Naive thymus-derived CD4-positive, alpha-beta T cell (primary cell): ENCODE measurements around the gene TXNDC9. TPM values are rescaled to one million over a fixed set of nuclear protein-coding genes. Genes with fewer than 3 reads are reported as not detected.
"Not testable (repeated sequence)": the region's sequence is repeated elsewhere in the genome, so short reads cannot be mapped to it uniquely, and the experiment has no call there.

Experiments used
- ATAC-seq: fragments of 150-1000 bp; cut with Tn5 transposase; 2 replicates; pipeline ENCODE4 v1.10.0; 2021; ENCODE audit warnings: mild to moderate bottlenecking, moderate library complexity
- CTCF ChIA-PET: fragments of 350-600 bp; sonication (Branson Sonifier 250); formaldehyde crosslinking; loops from one replicate; lab custom pipeline; 2021; ENCODE audit warnings: antibody characterized with exemption; lab: Charles Lee
- POLR2A ChIA-PET: fragments of 350-600 bp; sonication (Branson Sonifier 250); formaldehyde crosslinking; loops from one replicate; lab custom pipeline; 2021; ENCODE audit warnings: antibody characterized with exemption, inconsistent platforms; lab: Charles Lee
- DNase-seq, 9 donors: peaks; one replicate each; pipeline versions ENCODE4 v3.0.0 to v3.0.0-alpha.2; 2020 to 2022; ENCODE audit warnings: mixed read lengths in 1 of 9
- H3K27ac ChIP-seq: one replicate; pipeline ENCODE4 v1.7.0; 2013; ENCODE audit warnings: mild to moderate bottlenecking, low read depth, low read length, moderate library complexity
- H3K27me3 ChIP-seq, 2 donors: one replicate each; pipeline ENCODE4 v1.7.0; 2013; ENCODE audit warnings: low read length in 2 of 2, mild to moderate bottlenecking in 2 of 2, moderate library complexity in 2 of 2; ENCODE audit not compliant: control insufficient read depth in 2 of 2, insufficient read depth in 2 of 2
- H3K36me3 ChIP-seq, 3 experiments: 1 replicate in 2 of 3; 2 replicates in 1 of 3; pipeline ENCODE4 v1.7.0; 2013; ENCODE audit warnings: low read length in 3 of 3, mild to moderate bottlenecking in 3 of 3, moderate library complexity in 1 of 3; ENCODE audit not compliant: insufficient read depth in 3 of 3, control insufficient read depth in 2 of 3
- H3K4me1 ChIP-seq, 2 donors: one replicate each; pipeline ENCODE4 v1.7.0; 2013; ENCODE audit warnings: low read length in 2 of 2, mild to moderate bottlenecking in 2 of 2, moderate library complexity in 1 of 2; ENCODE audit not compliant: control insufficient read depth in 2 of 2, insufficient read depth in 2 of 2
- H3K4me3 ChIP-seq: 2 replicates; pipeline ENCODE4 v1.7.0; 2013; ENCODE audit warnings: mild to moderate bottlenecking, low read length
- H3K9me3 ChIP-seq, 3 experiments: 1 replicate in 2 of 3; 2 replicates in 1 of 3; pipeline ENCODE4 v1.7.0; 2013; ENCODE audit warnings: low read length in 3 of 3; ENCODE audit not compliant: control insufficient read depth in 2 of 3
- H3K27ac Mint-ChIP-seq, 9 donors: one replicate each; pipeline ENCODE4 v1.8.0; 2020 to 2022; ENCODE audit warnings: mixed read lengths in 9 of 9, mild to moderate bottlenecking in 8 of 9, moderate library complexity in 5 of 9, inconsistent platforms in 2 of 9
- H3K27me3 Mint-ChIP-seq, 5 donors: one replicate each; pipeline ENCODE4 v1.8.0; 2021 to 2022; ENCODE audit warnings: mixed read lengths in 5 of 5, mild to moderate bottlenecking in 1 of 5
- H3K36me3 Mint-ChIP-seq, 5 donors: one replicate each; pipeline ENCODE4 v1.8.0; 2020 to 2022; ENCODE audit warnings: mixed read lengths in 5 of 5, mild to moderate bottlenecking in 3 of 5, inconsistent platforms in 1 of 5
- H3K4me1 Mint-ChIP-seq, 7 donors: one replicate each; pipeline ENCODE4 v1.8.0; 2020 to 2022; ENCODE audit warnings: mixed read lengths in 7 of 7, mild to moderate bottlenecking in 3 of 7, inconsistent platforms in 1 of 7
- H3K4me3 Mint-ChIP-seq, 10 donors: one replicate each; pipeline ENCODE4 v1.8.0; 2020 to 2022; ENCODE audit warnings: mild to moderate bottlenecking in 10 of 10, mixed read lengths in 10 of 10, moderate library complexity in 6 of 10, inconsistent platforms in 2 of 10
- H3K9me3 Mint-ChIP-seq, 11 donors: one replicate each; pipeline ENCODE4 v1.8.0; 2020 to 2022; ENCODE audit warnings: mixed read lengths in 11 of 11, mild to moderate bottlenecking in 4 of 11, inconsistent platforms in 1 of 11, moderate library complexity in 1 of 11
- intact Hi-C, 2 donors: fragments of 100-400 bp; cut with micrococcal nuclease; formaldehyde crosslinking; loops; one replicate each; pipeline ENCODE4 v1.15.1; 2023
- polyA plus RNA-seq, 2 donors: library from polyadenylated mRNA; unstranded; fragments of 300-500 nt; fragmentation: Illumina TruSeq; gene quantifications; one replicate each; pipeline ENCODE4 v1.2.3, GENCODE V29; 2021
- total RNA-seq, 6 experiments: library from RNA in 5 of 6; stranded (reverse) in 5 of 6; gene quantifications; 1 replicate in 5 of 6; 2 replicates in 1 of 6; pipeline ENCODE4 v1.2.3 and lab custom pipeline; 2021 to 2026

The TXNDC9 gene
- total and polyA plus RNA-seq, 7 experiments from 2014 or later: 7.8 to 49.3 (median 29.0) TPM

- no peaks in the 10 kb centered on the region for H3K9me3 ChIP-seq
- Mint-ChIP-seq H3K27ac (no peak overlapping the region), H3K9me3 (no peaks in the 10 kb centered on the region), H3K4me1 (peaks cover 32 to 84% (median 74%) of the 10 kb centered on the region in 7 donors), H3K36me3 (peaks cover 0 to 13% (median 1%) of the 10 kb centered on the region in 5 donors), H3K4me3 (peak overlapping the region in 5 of 10 donors; percentile 4 to 27 (median 18)), H3K27me3 (no peaks in the 10 kb centered on the region)
- POLR2A ChIA-PET: no interaction called here
- intact Hi-C loops: no loop called here
- ATAC-seq (no peak), DNase-seq (no peak)
- no peaks in the 10 kb centered on the region for H3K36me3 ChIP-seq
- CTCF ChIA-PET: no interaction called here
- H3K27me3 ChIP-seq: no peaks in the 10 kb centered on the region
- H3K4me1 ChIP-seq: peaks cover 4 to 11% of the 10 kb centered on the region in 2 donors
- H3K27ac ChIP-seq: no peak overlapping the region
- H3K4me3 ChIP-seq: no peak overlapping the region
Measured at GRCh38 chr2:99354070-99354469, 17.9 kb upstream of the TXNDC9 start.

- Mint-ChIP-seq H3K36me3 (peaks cover 0 to 11% (median 1%) of the 10 kb centered on the region in 5 donors), H3K4me3 (peak overlapping the region in 6 of 10 donors; percentile 3 to 31 (median 6)), H3K27me3 (no peaks in the 10 kb centered on the region), H3K4me1 (peaks cover 43 to 82% (median 75%) of the 10 kb centered on the region in 7 donors), H3K27ac (peak overlapping the region in 1 of 9 donors; percentile 3), H3K9me3 (no peaks in the 10 kb centered on the region)
- intact Hi-C loops: no loop called here
- Histone ChIP-seq H3K4me3 (no peak overlapping the region), H3K36me3 (no peaks in the 10 kb centered on the region), H3K27ac (no peak overlapping the region), H3K27me3 (no peaks in the 10 kb centered on the region), H3K4me1 (peaks cover 8 to 19% of the 10 kb centered on the region in 2 donors), H3K9me3 (no peaks in the 10 kb centered on the region)
- ATAC-seq: no peak
- CTCF ChIA-PET: no interaction called here
- DNase-seq: no peak
- POLR2A ChIA-PET: no interaction called here
Measured at GRCh38 chr2:99350194-99350593, 14.1 kb upstream of the TXNDC9 start.

DNA sequence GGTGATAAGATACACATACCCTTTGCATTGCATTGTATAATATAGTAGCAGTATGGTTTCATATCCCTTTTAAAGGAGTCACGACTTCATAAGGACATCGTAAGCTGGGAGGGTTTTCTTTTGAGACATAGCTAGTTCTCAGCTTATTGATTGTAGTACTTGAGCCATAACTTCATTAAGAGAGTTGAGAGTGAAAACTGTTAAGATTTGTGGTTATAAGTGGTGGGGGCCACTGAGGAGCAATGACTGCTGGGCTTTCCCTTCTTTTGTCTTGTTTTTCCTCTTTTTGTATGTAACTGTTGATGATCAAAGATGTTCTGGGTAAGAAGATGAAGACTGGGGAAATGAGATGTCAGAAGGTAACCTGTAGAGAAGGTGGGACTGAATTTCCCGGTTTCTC, 12.0 kb upstream of the TXNDC9 start:
- intact Hi-C loops: loop anchor here in 1 of 2 donors (1.0 kb wide), 1 partner anchor 10 kb away; no protein-coding TSS in a partner anchor
- peaks cover 0 to 4% (median 0%) of the 10 kb centered on the region in 5 donors for H3K36me3 Mint-ChIP-seq
- H3K27me3 ChIP-seq: no peaks in the 10 kb centered on the region
- H3K4me3 Mint-ChIP-seq: peak overlapping the region in 8 of 10 donors; percentile 1 to 49 (median 28)
- ChIA-PET CTCF (interaction anchor here (1.2 kb wide), 1 partner anchor 11 kb away, joined by 6 read pairs; the partner anchor contains the start of gene EIF5B), POLR2A (interaction anchor here (1.7 kb wide), 1 partner anchor 10 kb away, joined by 7 read pairs; the partner anchor contains the start of gene EIF5B)
- H3K9me3 ChIP-seq: no peaks in the 10 kb centered on the region
- peaks cover 44 to 81% (median 71%) of the 10 kb centered on the region in 7 donors for H3K4me1 Mint-ChIP-seq
- no peaks in the 10 kb centered on the region for H3K27me3 Mint-ChIP-seq
- ATAC-seq (peak; percentile 65), DNase-seq (peak in 1 of 9 donors; percentile 7)
- H3K4me3 ChIP-seq: no peak overlapping the region
- no peaks in the 10 kb centered on the region for H3K36me3 ChIP-seq
- H3K4me1 ChIP-seq: peaks cover 8 to 19% of the 10 kb centered on the region in 2 donors
- H3K9me3 Mint-ChIP-seq: no peaks in the 10 kb centered on the region
- H3K27ac ChIP-seq: peak overlapping the region; percentile 22
- peak overlapping the region in 8 of 9 donors; percentile 36 to 81 (median 66) for H3K27ac Mint-ChIP-seq

GRCh38 chr2:99346218-99346617, 10.1 kb upstream of the TXNDC9 start:
- H3K27me3 ChIP-seq: no peaks in the 10 kb centered on the region
- DNase-seq (no peak), ATAC-seq (no peak)
- no peak overlapping the region for H3K27ac ChIP-seq
- H3K4me1 ChIP-seq: peaks cover 8 to 19% of the 10 kb centered on the region in 2 donors
- Mint-ChIP-seq H3K9me3 (no peaks in the 10 kb centered on the region), H3K27ac (no peak overlapping the region), H3K36me3 (peaks cover 0 to 4% (median 0%) of the 10 kb centered on the region in 5 donors), H3K27me3 (no peaks in the 10 kb centered on the region), H3K4me3 (no peak overlapping the region), H3K4me1 (peaks cover 49 to 84% (median 76%) of the 10 kb centered on the region in 7 donors)
- H3K9me3 ChIP-seq: no peaks in the 10 kb centered on the region
- CTCF ChIA-PET: interaction anchor here (1.0 kb wide), 1 partner anchor 10 kb away, joined by 3 read pairs; no protein-coding TSS in a partner anchor
- intact Hi-C loops: no loop called here
- POLR2A ChIA-PET: no interaction called here
- H3K36me3 ChIP-seq: no peaks in the 10 kb centered on the region
- no peak overlapping the region for H3K4me3 ChIP-seq

GRCh38 chr2:99345446-99345845, 9.3 kb upstream of the TXNDC9 start:
- H3K27me3 ChIP-seq, H3K36me3 ChIP-seq, H3K27ac Mint-ChIP-seq, intact Hi-C loops, H3K4me3 Mint-ChIP-seq, POLR2A ChIA-PET, H3K9me3 Mint-ChIP-seq, H3K27me3 Mint-ChIP-seq, H3K27ac ChIP-seq, H3K36me3 Mint-ChIP-seq, H3K4me3 ChIP-seq, DNase-seq, H3K9me3 ChIP-seq, ATAC-seq: not testable (repeated sequence)
- H3K4me1 ChIP-seq: peaks cover 8 to 17% of the 10 kb centered on the region in 2 donors
- H3K4me1 Mint-ChIP-seq: peaks cover 45 to 83% (median 76%) of the 10 kb centered on the region in 7 donors
- CTCF ChIA-PET: interaction anchor here (1.0 kb wide), 1 partner anchor 9 kb away, joined by 3 read pairs; no protein-coding TSS in a partner anchor

- H3K9me3 Mint-ChIP-seq: no peaks in the 10 kb centered on the region
- peaks cover 29 to 69% (median 55%) of the 10 kb centered on the region in 7 donors for H3K4me1 Mint-ChIP-seq
- CTCF ChIA-PET: no interaction called here
- POLR2A ChIA-PET: no interaction called here
- H3K4me3 Mint-ChIP-seq: no peak overlapping the region
- Histone ChIP-seq H3K36me3 (peaks cover 0 to 3% (median 0%) of the 10 kb centered on the region in 3 experiments), H3K4me1 (peaks cover 8 to 9% of the 10 kb centered on the region in 2 donors), H3K9me3 (no peaks in the 10 kb centered on the region), H3K27ac (no peak overlapping the region), H3K4me3 (no peak overlapping the region), H3K27me3 (no peaks in the 10 kb centered on the region)
- no peak for DNase-seq
- intact Hi-C loops: no loop called here
- ATAC-seq: no peak
- no peak overlapping the region for H3K27ac Mint-ChIP-seq
- H3K36me3 Mint-ChIP-seq: peaks cover 0 to 4% (median 0%) of the 10 kb centered on the region in 5 donors
- H3K27me3 Mint-ChIP-seq: no peaks in the 10 kb centered on the region
Measured at GRCh38 chr2:99342536-99342935, 6.4 kb upstream of the TXNDC9 start.
